Natural killer cell (primary cell): ENCODE data around the gene DYSF. TPM values are rescaled to one million over a fixed set of nuclear protein-coding genes. Genes with fewer than 3 reads are reported as not detected.

Experiments
- ATAC-seq, 3 donors: fragments of 150-1000 bp in 2 of 3; fragments of 200-7000 bp in 1 of 3; cut with Tn5 transposase; 1 replicate in 1 of 3; 2 replicates in 2 of 3; pipeline ENCODE4 v1.10.0; 2021; ENCODE audit warnings: mild to moderate bottlenecking in 2 of 3, moderate library complexity in 2 of 3
- DNase-seq, 2 donors: peaks; one replicate each; pipeline versions ENCODE4 v3.0.0 to v3.0.0-alpha.2; 2013 to 2021; ENCODE audit warnings: mixed read lengths in 1 of 2
- H3K27ac ChIP-seq: one replicate; pipeline ENCODE4 v1.5.1; 2013; ENCODE audit warnings: mild to moderate bottlenecking, low read length
- H3K27me3 ChIP-seq: one replicate; pipeline ENCODE4 v1.6.1; 2013; ENCODE audit warnings: low read length; ENCODE audit not compliant: control insufficient read depth, insufficient read depth
- H3K36me3 ChIP-seq: one replicate; pipeline ENCODE4 v1.6.1; 2013; ENCODE audit warnings: low read length; ENCODE audit not compliant: control insufficient read depth, insufficient read depth
- H3K4me1 ChIP-seq: one replicate; pipeline ENCODE4 v1.6.1; 2013; ENCODE audit warnings: low read length; ENCODE audit not compliant: control insufficient read depth, insufficient read depth
- H3K4me3 ChIP-seq: one replicate; pipeline ENCODE4 v1.5.1; 2013; ENCODE audit warnings: low read length
- H3K9me3 ChIP-seq: one replicate; pipeline ENCODE4 v1.6.1; 2013; ENCODE audit warnings: low read length; ENCODE audit not compliant: control insufficient read depth, insufficient read depth
- H3K27ac Mint-ChIP-seq, 2 donors: one replicate each; pipeline ENCODE4 v1.8.0; 2022; ENCODE audit warnings: mild to moderate bottlenecking in 2 of 2, mixed read lengths in 2 of 2, moderate library complexity in 1 of 2
- H3K27me3 Mint-ChIP-seq, 2 donors: one replicate each; pipeline ENCODE4 v1.8.0; 2022; ENCODE audit warnings: low read depth in 2 of 2, mixed read lengths in 2 of 2
- H3K36me3 Mint-ChIP-seq: one replicate; pipeline ENCODE4 v1.8.0; 2022; ENCODE audit warnings: mixed read lengths
- H3K4me1 Mint-ChIP-seq, 2 donors: one replicate each; pipeline ENCODE4 v1.8.0; 2022; ENCODE audit warnings: mixed read lengths in 2 of 2
- H3K4me3 Mint-ChIP-seq: one replicate; pipeline ENCODE4 v1.8.0; 2022; ENCODE audit warnings: mild to moderate bottlenecking, moderate library complexity, mixed read lengths
- H3K9me3 Mint-ChIP-seq, 2 donors: one replicate each; pipeline ENCODE4 v1.8.0; 2022; ENCODE audit warnings: mixed read lengths in 2 of 2
- WGBS: methylation state at CpG from one replicate; pipeline ENCODE4 v1.1.7; 2013; ENCODE audit warnings: missing lambda C conversion rate; ENCODE audit not compliant: insufficient coverage; 5-methylcytosine and 5-hydroxymethylcytosine counted together
- intact Hi-C: fragments of 100-400 bp; cut with micrococcal nuclease; formaldehyde crosslinking; loops from one replicate; pipeline ENCODE4 v1.14.2; 2022
- total RNA-seq, 4 donors: library from RNA; stranded (reverse); fragments of 120-200 nt in 1 of 4; gene quantifications; one replicate each; pipeline versions ENCODE4 v1.2.3 to v1.2.4, GENCODE V29; 2013 to 2022
- TF ChIP-seq, protein P1 (sequence below): fragments of 200-600 bp; IDR thresholded peaks from one replicate; pipeline ENCODE4 v1.8.0; 2022; ENCODE audit warnings: antibody characterized with exemption

Gene DYSF
- total RNA-seq, 3 donors from 2014 or later (not counting 1 experiment from before 2014, with no cell fraction given): 11.4 to 19.5 (median 12.4) TPM

GRCh38 chr2:71422786-71423185 is 30.6 kb upstream of the DYSF start:
- Histone ChIP-seq H3K4me3 (no peak overlapping the region), H3K27me3 (no peaks in the 10 kb centered on the region), H3K4me1 (no peaks in the 10 kb centered on the region), H3K9me3 (no peaks in the 10 kb centered on the region), H3K36me3 (peaks cover 46% of the 10 kb centered on the region), H3K27ac (no peak overlapping the region)
- WGBS: 100% methylated on average over 2 of the region's 2 CpGs
- Mint-ChIP-seq H3K27me3 (no peaks in the 10 kb centered on the region), H3K27ac (peak overlapping the region; percentile 5 to 16), H3K36me3 (peaks cover 28% of the 10 kb centered on the region), H3K4me3 (no peak overlapping the region), H3K9me3 (no peaks in the 10 kb centered on the region), H3K4me1 (peaks cover 5% of the 10 kb centered on the region in 2 donors)
- TF ChIP-seq, protein P1, sequence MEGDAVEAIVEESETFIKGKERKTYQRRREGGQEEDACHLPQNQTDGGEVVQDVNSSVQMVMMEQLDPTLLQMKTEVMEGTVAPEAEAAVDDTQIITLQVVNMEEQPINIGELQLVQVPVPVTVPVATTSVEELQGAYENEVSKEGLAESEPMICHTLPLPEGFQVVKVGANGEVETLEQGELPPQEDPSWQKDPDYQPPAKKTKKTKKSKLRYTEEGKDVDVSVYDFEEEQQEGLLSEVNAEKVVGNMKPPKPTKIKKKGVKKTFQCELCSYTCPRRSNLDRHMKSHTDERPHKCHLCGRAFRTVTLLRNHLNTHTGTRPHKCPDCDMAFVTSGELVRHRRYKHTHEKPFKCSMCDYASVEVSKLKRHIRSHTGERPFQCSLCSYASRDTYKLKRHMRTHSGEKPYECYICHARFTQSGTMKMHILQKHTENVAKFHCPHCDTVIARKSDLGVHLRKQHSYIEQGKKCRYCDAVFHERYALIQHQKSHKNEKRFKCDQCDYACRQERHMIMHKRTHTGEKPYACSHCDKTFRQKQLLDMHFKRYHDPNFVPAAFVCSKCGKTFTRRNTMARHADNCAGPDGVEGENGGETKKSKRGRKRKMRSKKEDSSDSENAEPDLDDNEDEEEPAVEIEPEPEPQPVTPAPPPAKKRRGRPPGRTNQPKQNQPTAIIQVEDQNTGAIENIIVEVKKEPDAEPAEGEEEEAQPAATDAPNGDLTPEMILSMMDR: no peak
- intact Hi-C loops: no loop called here
- no peak for ATAC-seq
- DNase-seq: no peak

DNA sequence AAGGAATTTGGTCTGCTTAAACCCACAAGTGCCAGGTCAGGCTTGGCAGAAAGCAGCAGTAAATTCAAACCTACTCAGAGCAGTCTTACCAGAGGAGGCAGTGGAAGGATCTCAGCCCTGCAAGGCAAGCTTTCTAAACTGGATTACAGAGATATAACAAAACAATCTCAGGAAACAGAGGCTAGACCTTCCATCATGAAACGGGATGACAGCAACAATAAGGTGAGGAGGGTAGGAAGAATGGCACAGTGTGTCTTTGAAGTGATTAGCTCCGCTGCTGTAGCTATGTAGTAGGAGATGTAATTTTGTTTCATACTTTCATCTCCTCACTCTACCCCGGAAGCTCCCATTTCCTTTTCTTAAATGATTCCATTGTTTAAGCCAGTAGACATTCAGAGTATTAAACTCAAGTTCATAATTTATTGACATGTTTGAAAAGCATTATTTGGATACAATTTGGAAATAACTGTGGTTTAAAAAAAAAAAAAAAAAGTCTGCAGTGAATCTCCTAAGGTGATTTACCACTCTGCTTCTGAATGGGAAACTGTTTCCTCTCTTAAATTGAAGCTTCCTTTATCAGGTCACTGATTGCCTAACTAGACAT is 29.4 kb upstream of the DYSF start:
- WGBS: 100% methylated on average over 1 of the region's 3 CpGs
- ATAC-seq: no peak
- H3K27ac ChIP-seq: no peak overlapping the region
- H3K36me3 Mint-ChIP-seq: peaks cover 28% of the 10 kb centered on the region
- no peak for DNase-seq
- H3K9me3 ChIP-seq: no peaks in the 10 kb centered on the region
- H3K27me3 ChIP-seq: no peaks in the 10 kb centered on the region
- H3K27me3 Mint-ChIP-seq: no peaks in the 10 kb centered on the region
- H3K9me3 Mint-ChIP-seq: no peaks in the 10 kb centered on the region
- H3K4me1 ChIP-seq: no peaks in the 10 kb centered on the region
- peak overlapping the region in 1 of 2 donors; percentile 5 for H3K27ac Mint-ChIP-seq
- H3K4me3 Mint-ChIP-seq: no peak overlapping the region
- intact Hi-C loops: no loop called here
- H3K4me3 ChIP-seq: no peak overlapping the region
- peaks cover 5% of the 10 kb centered on the region in 2 donors for H3K4me1 Mint-ChIP-seq
- peaks cover 54% of the 10 kb centered on the region for H3K36me3 ChIP-seq
- TF ChIP-seq, protein P1: no peak

- 100% methylated on average over 1 of the region's 2 CpGs for WGBS
- no peak overlapping the region for H3K4me3 ChIP-seq
- no peak overlapping the region for H3K27ac ChIP-seq
Observed at GRCh38 chr2:71426721-71427120, 26.6 kb upstream of the DYSF start.

More at GRCh38 chr2:71426721-71427120, 26.6 kb upstream of the DYSF start:
- no peaks in the 10 kb centered on the region for H3K9me3 Mint-ChIP-seq
- ATAC-seq: no peak
- H3K27me3 ChIP-seq: no peaks in the 10 kb centered on the region
- TF ChIP-seq, protein P1: no peak
- peaks cover 0 to 5% of the 10 kb centered on the region in 2 donors for H3K4me1 Mint-ChIP-seq
- intact Hi-C loops: no loop called here
- peaks cover 69% of the 10 kb centered on the region for H3K36me3 ChIP-seq
- no peak overlapping the region for H3K4me3 Mint-ChIP-seq
- peak overlapping the region in 1 of 2 donors; percentile 15 for H3K27ac Mint-ChIP-seq
- no peaks in the 10 kb centered on the region for H3K9me3 ChIP-seq
- H3K27me3 Mint-ChIP-seq: no peaks in the 10 kb centered on the region
- peaks cover 34% of the 10 kb centered on the region for H3K36me3 Mint-ChIP-seq
- H3K4me1 ChIP-seq: no peaks in the 10 kb centered on the region
- no peak for DNase-seq
